ENCODE data around the gene FOXN3.

GRCh38 chr14:89339158-89339557 is 77.9 kb downstream of the FOXN3 start:
- no peak for TF ChIP-seq CTCF (IDR thresholded peaks at IDR 0.05)
- TF ChIP-seq POLR2A (IDR thresholded peaks at IDR 0.05; ENCODE audit: low read length), result no peak
- no peak for TF ChIP-seq SMC3 (IDR thresholded peaks at IDR 0.05)
- TF ChIP-seq ESRRA (IDR thresholded peaks at IDR 0.05; ENCODE audit: borderline replicate concordance, low read length), result no peak
- no peak for TF ChIP-seq HOXA7 (CRISPR knock-in tag; IDR thresholded peaks at IDR 0.05)
